A549 (cell line): ENCODE data around the gene SKOR1. TPM values are rescaled to one million over a fixed set of nuclear protein-coding genes. Genes with fewer than 3 reads are reported as not detected.

Source experiments
- ATAC-seq, 2 experiments: fragments of 200-7000 bp in 1 of 2; fragments of >200 bp in 1 of 2; cut with Nextera tagmentation in 1 of 2; cut with Tn5 transposase in 1 of 2; 3 replicates each; pipeline versions ENCODE4 v1.8.0 to v1.9.1; 2018 to 2020; ENCODE audit warnings: mild to moderate bottlenecking in 1 of 2, moderate library complexity in 1 of 2
- CTCF ChIA-PET: fragments of 300-600 bp; sonication (Branson Sonifier 250); formaldehyde crosslinking; extraction: SDS; loops from one replicate; lab custom pipeline; 2021; ENCODE audit warnings: antibody characterized with exemption, inconsistent platforms; lab: Yijun Ruan, JAX
- POLR2A ChIA-PET: fragments of 350-600 bp; formaldehyde crosslinking; extraction: SDS; loops from one replicate; lab custom pipeline; 2021; ENCODE audit warnings: antibody characterized with exemption, inconsistent platforms; lab: Yijun Ruan, JAX
- DNase-seq, 2 experiments: peaks; one replicate each; pipeline versions ENCODE4 v3.0.0 to v3.0.0-alpha.2; 2011 to 2016; ENCODE audit warnings: low read depth in 1 of 2, low spot score in 1 of 2
- FAIRE-seq: peaks from 2 replicates; lab custom pipeline; 2011; peaks lifted over from hg19 to GRCh38; lab: Jason Lieb, UNC
- H3K27ac ChIP-seq, 2 experiments: fragments of >200 bp; sonication (Bioruptor Twin); formaldehyde crosslinking; 3 replicates each; pipeline ENCODE4 v1.5.1; 2016 to 2017
- H3K4me1 ChIP-seq: fragments of >200 bp; sonication (Bioruptor Twin); formaldehyde crosslinking; 3 replicates; pipeline ENCODE4 v1.6.1; 2016
- H3K4me2 ChIP-seq: fragments of >200 bp; sonication (Bioruptor Twin); formaldehyde crosslinking; 3 replicates; pipeline ENCODE4 v1.6.1; 2016
- H3K4me3 ChIP-seq: fragments of >200 bp; sonication (Bioruptor Twin); formaldehyde crosslinking; 3 replicates; pipeline ENCODE4 v1.5.1; 2016
- H3K9me3 ChIP-seq: fragments of >200 bp; sonication (Bioruptor Twin); formaldehyde crosslinking; 3 replicates; pipeline ENCODE4 v1.6.1; 2016
- BHLHE40 ChIP-seq: IDR thresholded peaks from 2 replicates; pipeline ENCODE4 v1.6.1; 2012; ENCODE audit warnings: low read depth, low read length, inconsistent platforms
- CBX2 ChIP-seq: fragments of 200-600 bp; sonication (generic); IDR thresholded peaks from 2 replicates; pipeline ENCODE4 v1.6.1; 2016; ENCODE audit warnings: low read depth, mild to moderate bottlenecking, borderline replicate concordance
- CHD4 ChIP-seq: fragments of 200-600 bp; sonication (generic); IDR thresholded peaks from 2 replicates; pipeline ENCODE4 v1.6.1; 2016; ENCODE audit warnings: antibody characterized with exemption, mild to moderate bottlenecking, borderline replicate concordance
- E2F6 ChIP-seq: IDR thresholded peaks from 2 replicates; pipeline ENCODE4 v1.6.1; 2012; ENCODE audit warnings: low read depth, borderline replicate concordance
- EHF ChIP-seq: fragments of 250-450 bp; sonication (Bioruptor Pico); IDR thresholded peaks from 2 replicates; pipeline ENCODE4 v1.5.0; 2020; ENCODE audit warnings: mild to moderate bottlenecking
- EHMT2 ChIP-seq: fragments of 200-600 bp; sonication (generic); IDR thresholded peaks from 2 replicates; pipeline ENCODE4 v1.6.1; 2016; ENCODE audit warnings: antibody characterized with exemption, low read depth, mild to moderate bottlenecking, moderate library complexity
- ESRRA ChIP-seq: fragments of 150-350 bp; IDR thresholded peaks from 2 replicates; pipeline ENCODE4 v1.6.1; 2014; ENCODE audit warnings: mild to moderate bottlenecking, low read length, borderline replicate concordance
- FOSL2 ChIP-seq, 2 experiments: fragments of 450-650 bp in 1 of 2; fragments of >200 bp in 1 of 2; sonication (Bioruptor Twin) in 1 of 2; formaldehyde crosslinking; IDR thresholded peaks; 2 replicates each; pipeline versions ENCODE4 v1.5.0 to v1.6.1; 2016 to 2020; ENCODE audit warnings: mild to moderate bottlenecking in 1 of 2, moderate library complexity in 1 of 2
- FOXS1 ChIP-seq: fragments of 250-450 bp; sonication (Bioruptor Pico); IDR thresholded peaks from 2 replicates; pipeline ENCODE4 v1.5.0; 2020; ENCODE audit warnings: mild to moderate bottlenecking, moderate library complexity
- GATA3 ChIP-seq: IDR thresholded peaks from 2 replicates; pipeline ENCODE4 v1.6.1; 2012; ENCODE audit warnings: borderline replicate concordance
- HES2 ChIP-seq: fragments of >200 bp; sonication (Bioruptor Twin); formaldehyde crosslinking; IDR thresholded peaks from 2 replicates; pipeline ENCODE4 v1.6.1; 2016
- HOXB5 ChIP-seq: fragments of 250-450 bp; sonication (Bioruptor Pico); IDR thresholded peaks from 2 replicates; pipeline ENCODE4 v1.5.0; 2020; ENCODE audit warnings: mild to moderate bottlenecking, moderate library complexity
- JUNB ChIP-seq: fragments of >200 bp; sonication (Bioruptor Twin); formaldehyde crosslinking; IDR thresholded peaks from 2 replicates; pipeline ENCODE4 v1.6.1; 2016
- KDM5A ChIP-seq: fragments of 200-600 bp; sonication (generic); IDR thresholded peaks from 2 replicates; pipeline ENCODE4 v1.6.1; 2016; ENCODE audit warnings: antibody characterized with exemption, mild to moderate bottlenecking
- MYC ChIP-seq: IDR thresholded peaks from 2 replicates; pipeline ENCODE4 v1.6.1; 2012; ENCODE audit warnings: mild to moderate bottlenecking, inconsistent platforms, low read length, improper control_type of control experiment, borderline replicate concordance
- NFE2L2 ChIP-seq: fragments of 150-350 bp; conservative IDR thresholded peaks from 2 replicates; pipeline ENCODE4 v1.6.1; 2014; ENCODE audit warnings: low read length
- PHF8 ChIP-seq: fragments of 200-600 bp; sonication (generic); IDR thresholded peaks from 2 replicates; pipeline ENCODE4 v1.6.1; 2016; ENCODE audit warnings: low read depth, mild to moderate bottlenecking, antibody characterized with exemption, moderate library complexity, borderline replicate concordance
- POLR2A ChIP-seq: IDR thresholded peaks from 2 replicates; pipeline ENCODE4 v1.6.1; 2012; ENCODE audit warnings: mild to moderate bottlenecking, low read length
- RAD21 ChIP-seq, 2 experiments: fragments of >200 bp in 1 of 2; sonication (Bioruptor Twin) in 1 of 2; formaldehyde crosslinking in 1 of 2; IDR thresholded peaks in 1 of 2; conservative IDR thresholded peaks in 1 of 2; 2 replicates in 1 of 2; 3 replicates in 1 of 2; pipeline ENCODE4 v1.6.1; 2012 to 2018; ENCODE audit warnings: inconsistent platforms in 1 of 2
- RCOR1 ChIP-seq: fragments of 150-350 bp; IDR thresholded peaks from 2 replicates; pipeline ENCODE4 v1.6.1; 2014; ENCODE audit warnings: antibody characterized with exemption, low read length, low read depth
- RNF2 ChIP-seq: fragments of 200-600 bp; sonication (generic); IDR thresholded peaks from 2 replicates; pipeline ENCODE4 v1.6.1; 2016; ENCODE audit warnings: low read depth, mild to moderate bottlenecking, antibody characterized with exemption, moderate library complexity, borderline replicate concordance
- SMC3 ChIP-seq: fragments of >200 bp; sonication (Bioruptor Twin); formaldehyde crosslinking; IDR thresholded peaks from 3 replicates; pipeline ENCODE4 v1.6.1; 2018; ENCODE audit warnings: inconsistent platforms
- TP53 ChIP-seq: fragments of 250-450 bp; sonication (Bioruptor Pico); IDR thresholded peaks from 2 replicates; pipeline ENCODE4 v1.5.0; 2021; ENCODE audit warnings: mild to moderate bottlenecking, moderate library complexity
- ZC3H11A ChIP-seq: fragments of 450-650 bp; IDR thresholded peaks from 2 replicates; pipeline ENCODE4 v1.6.1; 2014; ENCODE audit warnings: antibody characterized with exemption, mild to moderate bottlenecking
- ZNF302 ChIP-seq: fragments of 250-450 bp; sonication (Bioruptor Pico); IDR thresholded peaks from 2 replicates; pipeline ENCODE4 v1.9.0; 2021; ENCODE audit warnings: inconsistent platforms, mild to moderate bottlenecking, moderate library complexity
- WGBS: methylation state at CpG from one replicate; pipeline ENCODE4 v1.1.6; 2017; ENCODE audit errors: missing lambda C conversion rate; 5-methylcytosine and 5-hydroxymethylcytosine counted together
- polyA plus RNA-seq, 4 experiments: library from polyadenylated mRNA; depleted of rRNA in 3 of 4; stranded (reverse); fragments of >200 nt; fragmentation: RNase III in 1 of 4; extraction: RNeasy Plus Mini Kit Qiagen cat#74134 plus additional on column Dnase treatment in 1 of 4; gene quantifications; 2 replicates in 3 of 4; 3 replicates in 1 of 4; pipeline ENCODE4 v1.2.3, GENCODE V29; 2011 to 2017
- TF ChIP-seq, protein P1 (sequence below): fragments of >200 bp; sonication (Bioruptor Twin); formaldehyde crosslinking; IDR thresholded peaks from 3 replicates; pipeline ENCODE4 v1.6.1; 2016
- TF ChIP-seq, protein P2 (sequence below): fragments of 250-450 bp; sonication (Bioruptor Pico); IDR thresholded peaks from 2 replicates; pipeline ENCODE4 v1.5.0; 2020; ENCODE audit warnings: low read depth, mild to moderate bottlenecking, moderate library complexity
- TF ChIP-seq, protein P3 (sequence below): fragments of 450-650 bp; IDR thresholded peaks from 2 replicates; pipeline ENCODE4 v1.6.1; 2014; ENCODE audit warnings: antibody characterized with exemption
- TF ChIP-seq, protein P4 (sequence below): fragments of 150-350 bp; IDR thresholded peaks from 2 replicates; pipeline ENCODE4 v1.6.1; 2014; ENCODE audit warnings: low read depth, mild to moderate bottlenecking, low read length

Gene SKOR1
- polyA plus RNA-seq, 2 of the 4 experiments (the other 2 are of a cell fraction), result 0.03 to 0.05 TPM

DNA sequence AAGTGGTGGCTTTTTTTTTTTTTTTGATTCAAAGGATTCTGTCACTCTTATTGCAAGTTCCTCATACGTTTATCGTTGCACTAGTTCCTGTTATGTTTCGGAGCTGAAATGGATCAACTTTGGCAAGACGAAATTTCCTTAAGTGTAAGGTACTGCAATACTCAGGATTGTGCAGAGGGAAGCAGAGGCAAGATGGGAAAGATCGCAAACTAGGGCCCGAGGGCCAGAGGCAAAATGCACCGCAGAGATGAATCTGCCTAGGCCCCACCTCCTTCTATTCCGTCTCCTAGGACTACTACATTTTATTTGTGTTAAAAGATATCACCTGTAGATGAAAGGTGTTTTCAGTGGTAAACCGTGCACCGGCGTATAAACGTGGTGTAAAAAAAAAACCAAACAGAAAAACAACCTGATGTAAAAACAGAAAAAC is 14.2 kb downstream of the SKOR1 start:
- no peaks in the 10 kb centered on the region for H3K9me3 ChIP-seq
- TF ChIP-seq HOXB5 (CRISPR knock-in tag) (no peak), RAD21 (conservative IDR thresholded peaks at IDR 0.05 in 1 of 2, IDR thresholded peaks at IDR 0.05 in 1 of 2) (0 out of 5 replicates have a peak, but pooled peaks of 1 of the 2 experiments have one; percentile 7), SMC3 (no peak; the same call in 2 of the 3 replicates), CHD4 (no peak), TP53 (CRISPR knock-in tag) (no peak), FOXS1 (CRISPR knock-in tag) (no peak), FOSL2 (IDR thresholded peaks at IDR 0.05) (no peak), FOSL2 (CRISPR knock-in tag; IDR thresholded peaks at IDR 0.05) (0 out of 2 replicates have a peak, but pooled peaks have one; percentile 21), PHF8 (peak; percentile 26; the same call in 1 of the 2 replicates)
- TF ChIP-seq, all 56 proteins: peak for 3
- ChIA-PET CTCF (interaction anchor here (1.0 to 5.3 kb wide), 2 partner anchors 381 to 893 kb away, joined by 3 to 67 read pairs; no protein-coding TSS in a partner anchor), POLR2A (interaction anchor here (1.0 kb wide), 1 partner anchor 336 kb away, joined by 3 read pairs; no protein-coding TSS in a partner anchor)
- Histone ChIP-seq H3K4me1 (peaks cover 17% of the 10 kb centered on the region), H3K4me2 (peak overlapping the region; percentile 93), H3K4me3 (peak overlapping the region; percentile 69), H3K27ac (peak overlapping the region; percentile 87 to 92)
- ATAC-seq, result peak; percentile 62 to 68
- WGBS, result 6% methylated on average over 12 of the region's 12 CpGs
- no peak for FAIRE-seq
- peak; percentile 76 to 94 for DNase-seq

DNA sequence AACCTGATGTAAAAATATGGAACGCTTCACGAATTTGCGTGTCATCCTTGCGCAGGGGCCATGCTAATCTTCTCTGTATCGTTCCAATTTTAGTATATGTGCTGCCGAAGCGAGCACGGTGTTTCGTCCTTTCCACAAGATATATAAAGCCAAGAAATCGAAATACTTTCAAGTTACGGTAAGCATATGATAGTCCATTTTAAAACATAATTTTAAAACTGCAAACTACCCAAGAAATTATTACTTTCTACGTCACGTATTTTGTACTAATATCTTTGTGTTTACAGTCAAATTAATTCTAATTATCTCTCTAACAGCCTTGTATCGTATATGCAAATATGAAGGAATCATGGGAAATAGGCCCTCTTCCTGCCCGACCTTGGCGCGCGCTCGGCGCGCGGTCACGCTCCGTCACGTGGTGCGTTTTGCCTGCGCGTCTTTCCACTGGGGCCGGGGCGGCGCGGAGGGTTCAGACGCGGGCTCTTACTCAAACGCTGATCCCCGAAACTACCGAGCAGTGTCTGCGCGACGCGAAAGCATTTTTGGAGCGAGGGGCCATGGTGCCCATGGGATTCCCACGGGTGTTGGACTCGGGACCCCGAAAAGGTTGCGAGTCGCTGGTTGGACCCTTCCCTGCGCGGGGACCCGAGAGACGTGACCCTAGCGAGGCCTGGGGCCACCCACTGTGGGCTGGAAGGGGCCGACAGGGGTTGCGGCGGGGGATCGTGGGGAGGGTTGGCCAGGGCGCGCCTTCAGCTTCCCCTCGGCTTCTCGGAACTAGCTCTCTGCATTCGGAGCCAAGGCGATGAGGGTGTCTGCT is 14.8 kb downstream of the SKOR1 start, which contains the start of gene RNU6-1:
Gene RNU6-1 (minus strand): TSS at position 117 of the 820 bp plus-strand sequence.
- Histone ChIP-seq H3K27ac (peak within 1 kb of the TSS; percentile 87 to 92), H3K4me2 (peak within 1 kb of the TSS; percentile 93), H3K4me1 (peaks cover 13% of the 10 kb centered on the region), H3K4me3 (peak within 1 kb of the TSS; percentile 69), H3K9me3 (no peaks in the 10 kb centered on the region)
- CTCF ChIA-PET, result interaction anchor here (1.3 to 2.4 kb wide), 4 partner anchors 17 to 315 kb away, joined by 3 to 12 read pairs (median 7); no protein-coding TSS in a partner anchor
- peak; percentile 62 to 84 for ATAC-seq
- POLR2A ChIA-PET, result interaction anchor here (1.1 kb wide), 1 partner anchor 214 kb away, joined by 3 read pairs; the partner anchor contains the start of gene PIAS1
- DNase-seq, result peak; percentile 95 to 98
- FAIRE-seq, result peak; percentile 61
- under 1% methylated on average over 57 of the region's 62 CpGs for WGBS
- TF ChIP-seq RNF2 (no peak; the same call in 1 of the 2 replicates), EHMT2 (no peak), ZNF302 (CRISPR knock-in tag) (peak; percentile 100), MYC (no peak; the same call in 1 of the 2 replicates), HES2 (no peak), RAD21 (conservative IDR thresholded peaks at IDR 0.05 in 1 of 2, IDR thresholded peaks at IDR 0.05 in 1 of 2) (peak in 1 of 2 experiments; percentile 1; a peak in 1 of 5 replicates), CBX2 (no peak), BHLHE40 (no peak), E2F6 (0 out of 2 replicates have a peak, but pooled peaks have one; percentile 66), EHF (CRISPR knock-in tag) (no peak), KDM5A (no peak), HOXB5 (CRISPR knock-in tag) (no peak), TP53 (CRISPR knock-in tag) (no peak), PHF8 (peak; percentile 87), ESRRA (no peak), POLR2A (peak; percentile 83), FOSL2 (IDR thresholded peaks at IDR 0.05) (no peak), FOSL2 (CRISPR knock-in tag; IDR thresholded peaks at IDR 0.05) (no peak), RCOR1 (no peak), FOXS1 (CRISPR knock-in tag) (no peak), GATA3 (no peak), NFE2L2 (no peak), JUNB (no peak; the same call in 1 of the 2 replicates), ZC3H11A (no peak)
- TF ChIP-seq, protein P1, sequence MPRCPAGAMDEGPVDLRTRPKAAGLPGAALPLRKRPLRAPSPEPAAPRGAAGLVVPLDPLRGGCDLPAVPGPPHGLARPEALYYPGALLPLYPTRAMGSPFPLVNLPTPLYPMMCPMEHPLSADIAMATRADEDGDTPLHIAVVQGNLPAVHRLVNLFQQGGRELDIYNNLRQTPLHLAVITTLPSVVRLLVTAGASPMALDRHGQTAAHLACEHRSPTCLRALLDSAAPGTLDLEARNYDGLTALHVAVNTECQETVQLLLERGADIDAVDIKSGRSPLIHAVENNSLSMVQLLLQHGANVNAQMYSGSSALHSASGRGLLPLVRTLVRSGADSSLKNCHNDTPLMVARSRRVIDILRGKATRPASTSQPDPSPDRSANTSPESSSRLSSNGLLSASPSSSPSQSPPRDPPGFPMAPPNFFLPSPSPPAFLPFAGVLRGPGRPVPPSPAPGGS, result peak; percentile 90; the same call in 2 of the 3 replicates
- TF ChIP-seq, protein P2, sequence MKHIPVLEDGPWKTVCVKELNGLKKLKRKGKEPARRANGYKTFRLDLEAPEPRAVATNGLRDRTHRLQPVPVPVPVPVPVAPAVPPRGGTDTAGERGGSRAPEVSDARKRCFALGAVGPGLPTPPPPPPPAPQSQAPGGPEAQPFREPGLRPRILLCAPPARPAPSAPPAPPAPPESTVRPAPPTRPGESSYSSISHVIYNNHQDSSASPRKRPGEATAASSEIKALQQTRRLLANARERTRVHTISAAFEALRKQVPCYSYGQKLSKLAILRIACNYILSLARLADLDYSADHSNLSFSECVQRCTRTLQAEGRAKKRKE, result no peak
- TF ChIP-seq, protein P3, sequence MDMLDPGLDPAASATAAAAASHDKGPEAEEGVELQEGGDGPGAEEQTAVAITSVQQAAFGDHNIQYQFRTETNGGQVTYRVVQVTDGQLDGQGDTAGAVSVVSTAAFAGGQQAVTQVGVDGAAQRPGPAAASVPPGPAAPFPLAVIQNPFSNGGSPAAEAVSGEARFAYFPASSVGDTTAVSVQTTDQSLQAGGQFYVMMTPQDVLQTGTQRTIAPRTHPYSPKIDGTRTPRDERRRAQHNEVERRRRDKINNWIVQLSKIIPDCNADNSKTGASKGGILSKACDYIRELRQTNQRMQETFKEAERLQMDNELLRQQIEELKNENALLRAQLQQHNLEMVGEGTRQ, result peak; percentile 97
- TF ChIP-seq, protein P4, sequence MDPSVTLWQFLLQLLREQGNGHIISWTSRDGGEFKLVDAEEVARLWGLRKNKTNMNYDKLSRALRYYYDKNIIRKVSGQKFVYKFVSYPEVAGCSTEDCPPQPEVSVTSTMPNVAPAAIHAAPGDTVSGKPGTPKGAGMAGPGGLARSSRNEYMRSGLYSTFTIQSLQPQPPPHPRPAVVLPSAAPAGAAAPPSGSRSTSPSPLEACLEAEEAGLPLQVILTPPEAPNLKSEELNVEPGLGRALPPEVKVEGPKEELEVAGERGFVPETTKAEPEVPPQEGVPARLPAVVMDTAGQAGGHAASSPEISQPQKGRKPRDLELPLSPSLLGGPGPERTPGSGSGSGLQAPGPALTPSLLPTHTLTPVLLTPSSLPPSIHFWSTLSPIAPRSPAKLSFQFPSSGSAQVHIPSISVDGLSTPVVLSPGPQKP, result no peak
